SH-SY5Y (cell line): Measurements from ENCODE around the gene H2BW1.

Experiments used
- GATA2 ChIP-seq: IDR thresholded peaks from 2 replicates; pipeline ENCODE4 v1.6.1; 2011; ENCODE audit warnings: mild to moderate bottlenecking, low read depth, low read length
- GATA3 ChIP-seq: IDR thresholded peaks from 2 replicates; pipeline ENCODE4 v1.6.1; 2011; ENCODE audit warnings: low read depth, mild to moderate bottlenecking, low read length, moderate library complexity

GRCh38 chrX:104047171-104047570 is 33.7 kb upstream of the H2BW1 start:
- TF ChIP-seq GATA3: no peak
- no peak for TF ChIP-seq GATA2
